ENCODE results near the gene KRT71. TPM values are rescaled to one million over a fixed set of nuclear protein-coding genes. Genes with fewer than 3 reads are reported as not detected.
A peak's percentile ranks its signal among the peaks of the same experiment; 100 is the strongest.

KRT71 gene
- total RNA-seq, 1 donor = not detected

DNA sequence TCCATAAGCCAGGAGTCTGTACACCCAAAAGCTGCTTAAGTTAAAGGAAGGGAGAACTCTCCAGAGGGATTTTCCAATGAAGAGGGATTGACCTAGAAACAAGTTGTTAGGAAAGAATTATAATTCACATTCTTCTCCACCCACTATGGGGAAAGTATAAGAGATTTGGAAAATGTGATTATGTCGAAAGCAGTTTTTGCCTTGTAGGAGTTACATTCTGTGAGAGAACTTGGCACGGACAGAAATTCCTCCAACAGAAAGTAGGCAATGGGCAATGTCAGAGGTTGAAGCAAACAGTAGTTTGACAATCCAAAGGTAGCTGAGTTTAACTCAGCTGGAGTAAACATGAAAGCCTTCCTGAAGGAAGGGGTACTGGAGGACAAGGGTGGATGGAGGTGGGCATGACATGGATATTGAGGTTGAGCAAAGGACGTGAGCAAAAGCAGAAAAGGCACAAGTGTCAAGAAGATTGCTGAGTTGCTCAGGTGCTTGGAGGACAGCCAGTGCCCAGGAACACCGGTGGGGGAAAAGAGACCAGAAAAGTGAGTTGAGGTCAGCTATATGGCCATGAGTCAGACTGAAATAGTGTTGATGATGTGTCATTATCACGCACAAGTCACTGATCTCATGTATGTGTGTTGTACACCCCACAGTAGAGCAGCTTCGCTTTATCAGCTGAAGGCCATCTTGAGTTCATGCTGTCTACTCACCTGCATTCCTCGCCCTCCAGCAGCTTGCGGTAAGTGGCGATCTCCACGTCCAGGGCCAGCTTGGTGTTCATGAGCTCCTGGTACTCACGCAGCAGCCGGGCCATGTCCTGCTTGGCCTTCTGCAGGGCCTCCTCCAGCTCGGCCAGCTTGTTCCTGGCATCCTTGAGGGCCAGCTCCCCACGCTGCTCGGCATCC lies 36.8 kb downstream of the KRT71 start:
- no peak for TF ChIP-seq CTCF (IDR thresholded peaks at IDR 0.05; ENCODE audit: insufficient read depth, low read length)
- no peak overlapping the region for H3K4me3 ChIP-seq (ENCODE audit: low read depth, low read length)
- no peak for DNase-seq (ENCODE audit: low read depth)

DNA sequence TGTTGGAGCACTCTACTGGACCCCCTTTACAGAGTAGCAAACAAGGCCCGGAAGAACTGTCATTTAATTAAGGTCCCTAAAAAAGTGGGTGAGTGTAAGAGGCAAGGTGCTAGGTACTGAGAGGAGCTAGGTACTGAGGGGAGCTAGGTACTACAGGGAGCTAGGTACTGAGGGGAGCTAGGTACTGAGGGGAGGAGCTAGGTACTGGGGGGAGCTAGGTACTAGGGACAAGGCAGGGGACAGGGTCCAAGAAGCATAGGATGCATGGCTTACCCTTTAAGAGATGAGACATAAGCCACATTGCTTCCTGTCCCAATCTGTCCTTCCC lies 37.7 kb downstream of the KRT71 start:
- TF ChIP-seq CTCF (IDR thresholded peaks at IDR 0.05; ENCODE audit: insufficient read depth, low read length) = no peak
- no peak overlapping the region for H3K4me3 ChIP-seq (ENCODE audit: low read depth, low read length)
- no peak for DNase-seq (ENCODE audit: low read depth)

- no peak overlapping the region for H3K4me3 ChIP-seq (ENCODE audit: low read depth, low read length)
- TF ChIP-seq CTCF (IDR thresholded peaks at IDR 0.05; ENCODE audit: insufficient read depth, low read length) = no peak
- no peak for DNase-seq (ENCODE audit: low read depth)
Measured at GRCh38 chr12:52514471-52515318, 38.2 kb downstream of the KRT71 start.

DNA sequence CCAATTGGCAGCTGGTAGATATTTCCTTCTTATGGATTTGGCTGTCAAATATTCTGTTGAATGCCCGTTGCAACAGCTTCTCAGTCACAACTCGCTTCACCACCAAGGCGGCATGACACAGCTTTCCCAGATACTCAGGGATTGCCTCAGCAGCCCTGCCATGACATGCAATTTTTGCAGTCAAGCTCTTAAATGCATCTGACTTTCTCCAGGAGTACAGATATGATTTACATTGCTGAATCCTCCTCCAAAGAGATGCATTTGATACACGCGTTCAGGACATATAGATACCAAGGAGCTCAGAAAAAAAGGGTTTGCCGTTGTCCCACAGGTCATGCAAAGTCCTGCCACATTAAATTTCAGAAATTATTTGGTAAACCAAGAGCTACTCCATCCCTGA lies 39.2 kb downstream of the KRT71 start:
- TF ChIP-seq CTCF (IDR thresholded peaks at IDR 0.05; ENCODE audit: insufficient read depth, low read length) = no peak
- no peak for DNase-seq (ENCODE audit: low read depth)
- H3K4me3 ChIP-seq (ENCODE audit: low read depth, low read length) = no peak overlapping the region

GRCh38 chr12:52508211-52508610 lies 44.7 kb downstream of the KRT71 start:
- no peak for DNase-seq (ENCODE audit: low read depth)
- no peak overlapping the region for H3K4me3 ChIP-seq (ENCODE audit: low read depth, low read length)
- no peak for TF ChIP-seq CTCF (IDR thresholded peaks at IDR 0.05; ENCODE audit: insufficient read depth, low read length)

GRCh38 chr12:52506858-52507715 lies 45.9 kb downstream of the KRT71 start:
- DNase-seq (ENCODE audit: low read depth) = peak; percentile 70
- no peak overlapping the region for H3K4me3 ChIP-seq (ENCODE audit: low read depth, low read length)
- peak; percentile 67 for TF ChIP-seq CTCF (IDR thresholded peaks at IDR 0.05; ENCODE audit: insufficient read depth, low read length)
